GM10266 (cell line): Measurements from ENCODE around the gene MGRN1.

ENCODE experiments used
- DNase-seq: peaks from one replicate; pipeline ENCODE4 v3.0.0; 2012; ENCODE audit errors: extremely low spot score
- TF ChIP-seq, protein P1 (sequence below): IDR thresholded peaks from 2 replicates; pipeline ENCODE4 v1.5.1; 2012; ENCODE audit warnings: mild to moderate bottlenecking, low read depth; ENCODE audit not compliant: control insufficient read depth, insufficient read depth; ENCODE audit errors: missing control alignments

The MGRN1 gene

DNA sequence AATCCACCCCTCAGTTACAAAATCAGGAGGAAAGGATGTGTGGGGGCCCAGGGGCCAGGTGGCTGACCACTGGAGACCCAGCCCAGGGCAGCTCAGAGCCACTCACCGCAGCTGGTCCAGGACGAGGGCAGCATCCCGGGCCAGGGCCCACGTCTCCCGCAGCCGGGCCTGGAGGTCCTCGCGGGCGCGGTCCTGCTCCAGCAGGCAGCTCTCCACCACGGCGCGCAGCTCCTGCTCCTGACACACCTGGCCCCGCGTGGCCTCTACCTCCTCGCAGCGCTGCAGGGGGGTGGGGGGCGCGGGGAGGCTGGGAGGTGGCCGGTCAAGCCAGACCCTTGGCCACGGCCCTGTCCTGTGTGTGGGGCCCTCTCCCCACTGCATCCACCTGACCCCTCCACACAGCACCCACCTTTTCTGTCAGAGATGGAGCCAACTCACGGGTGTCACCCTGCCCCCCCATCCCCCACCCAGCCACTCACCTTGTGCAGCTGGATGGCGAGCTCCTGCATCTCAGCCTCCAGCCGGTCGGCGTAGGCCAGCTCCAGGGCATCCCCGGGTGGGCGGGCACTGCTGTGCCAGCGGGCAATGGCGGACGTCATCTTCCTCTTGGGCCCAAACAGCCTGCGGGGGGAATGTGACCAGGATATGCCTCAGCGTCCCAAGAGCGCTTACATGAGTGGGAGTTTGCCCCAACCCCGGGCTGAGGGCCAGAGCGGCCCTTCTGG lies 73.9 kb downstream of the MGRN1 start:
- DNase-seq, result no peak

DNA sequence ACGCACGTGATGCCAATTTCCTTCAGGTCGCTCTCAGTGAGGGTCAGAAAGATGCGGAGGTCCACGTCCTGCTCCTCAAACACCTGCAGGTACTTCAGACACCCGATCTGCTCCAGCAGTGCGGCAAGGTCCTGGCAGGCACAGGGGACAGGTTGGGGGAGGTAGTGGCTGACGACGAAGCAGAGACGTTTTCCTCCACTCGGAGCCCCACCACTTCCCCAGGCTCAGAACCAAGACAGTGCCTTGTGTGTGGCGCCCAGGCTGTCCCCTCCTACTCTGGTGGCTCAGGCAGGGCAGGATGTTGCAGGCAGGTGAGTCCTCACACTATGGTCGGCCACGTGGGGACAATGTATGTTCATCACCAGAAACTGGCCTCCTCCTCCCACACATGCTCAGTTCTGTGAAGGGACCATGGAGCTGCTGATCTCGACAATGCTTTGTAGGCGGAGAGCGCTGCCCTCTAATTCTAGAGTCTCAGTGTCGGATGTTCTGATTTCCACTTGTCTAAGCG lies 74.5 kb downstream of the MGRN1 start:
- no peak for DNase-seq
- TF ChIP-seq, protein P1, sequence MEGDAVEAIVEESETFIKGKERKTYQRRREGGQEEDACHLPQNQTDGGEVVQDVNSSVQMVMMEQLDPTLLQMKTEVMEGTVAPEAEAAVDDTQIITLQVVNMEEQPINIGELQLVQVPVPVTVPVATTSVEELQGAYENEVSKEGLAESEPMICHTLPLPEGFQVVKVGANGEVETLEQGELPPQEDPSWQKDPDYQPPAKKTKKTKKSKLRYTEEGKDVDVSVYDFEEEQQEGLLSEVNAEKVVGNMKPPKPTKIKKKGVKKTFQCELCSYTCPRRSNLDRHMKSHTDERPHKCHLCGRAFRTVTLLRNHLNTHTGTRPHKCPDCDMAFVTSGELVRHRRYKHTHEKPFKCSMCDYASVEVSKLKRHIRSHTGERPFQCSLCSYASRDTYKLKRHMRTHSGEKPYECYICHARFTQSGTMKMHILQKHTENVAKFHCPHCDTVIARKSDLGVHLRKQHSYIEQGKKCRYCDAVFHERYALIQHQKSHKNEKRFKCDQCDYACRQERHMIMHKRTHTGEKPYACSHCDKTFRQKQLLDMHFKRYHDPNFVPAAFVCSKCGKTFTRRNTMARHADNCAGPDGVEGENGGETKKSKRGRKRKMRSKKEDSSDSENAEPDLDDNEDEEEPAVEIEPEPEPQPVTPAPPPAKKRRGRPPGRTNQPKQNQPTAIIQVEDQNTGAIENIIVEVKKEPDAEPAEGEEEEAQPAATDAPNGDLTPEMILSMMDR, result no peak

More for the DNA sequence above, 73.9 kb downstream of the MGRN1 start:
- TF ChIP-seq, protein P1, result no peak

DNA sequence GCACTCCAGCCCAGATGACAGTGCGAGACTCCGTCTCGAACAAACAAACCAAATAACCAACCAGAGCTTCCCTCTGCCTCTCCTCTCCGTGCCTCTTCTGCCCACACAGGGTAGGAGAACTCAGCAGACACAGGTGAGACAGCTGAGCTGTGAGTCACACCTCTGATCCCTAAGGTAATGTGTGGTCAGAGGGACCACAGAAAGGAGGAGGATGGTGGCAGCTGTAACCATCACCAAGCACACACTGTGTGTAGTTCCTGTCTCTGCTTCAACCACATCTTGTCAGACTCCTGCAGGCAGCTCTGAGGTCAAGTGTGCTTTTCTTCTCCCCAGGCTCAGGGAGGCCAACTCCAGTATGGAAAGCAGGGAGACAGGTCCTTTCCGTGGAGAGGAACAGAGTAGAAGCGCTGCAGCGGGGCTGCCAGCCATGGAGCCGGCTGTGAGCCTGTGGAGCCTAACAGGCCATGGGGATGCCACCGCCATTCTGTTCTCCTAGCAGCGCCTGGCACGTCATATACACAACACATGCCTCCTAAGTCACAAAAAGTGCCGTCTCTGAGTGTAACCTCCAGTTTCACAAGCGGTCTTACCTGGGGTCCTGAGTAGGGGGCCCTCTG lies 75.9 kb downstream of the MGRN1 start:
- TF ChIP-seq, protein P1, result no peak
- no peak for DNase-seq

DNA sequence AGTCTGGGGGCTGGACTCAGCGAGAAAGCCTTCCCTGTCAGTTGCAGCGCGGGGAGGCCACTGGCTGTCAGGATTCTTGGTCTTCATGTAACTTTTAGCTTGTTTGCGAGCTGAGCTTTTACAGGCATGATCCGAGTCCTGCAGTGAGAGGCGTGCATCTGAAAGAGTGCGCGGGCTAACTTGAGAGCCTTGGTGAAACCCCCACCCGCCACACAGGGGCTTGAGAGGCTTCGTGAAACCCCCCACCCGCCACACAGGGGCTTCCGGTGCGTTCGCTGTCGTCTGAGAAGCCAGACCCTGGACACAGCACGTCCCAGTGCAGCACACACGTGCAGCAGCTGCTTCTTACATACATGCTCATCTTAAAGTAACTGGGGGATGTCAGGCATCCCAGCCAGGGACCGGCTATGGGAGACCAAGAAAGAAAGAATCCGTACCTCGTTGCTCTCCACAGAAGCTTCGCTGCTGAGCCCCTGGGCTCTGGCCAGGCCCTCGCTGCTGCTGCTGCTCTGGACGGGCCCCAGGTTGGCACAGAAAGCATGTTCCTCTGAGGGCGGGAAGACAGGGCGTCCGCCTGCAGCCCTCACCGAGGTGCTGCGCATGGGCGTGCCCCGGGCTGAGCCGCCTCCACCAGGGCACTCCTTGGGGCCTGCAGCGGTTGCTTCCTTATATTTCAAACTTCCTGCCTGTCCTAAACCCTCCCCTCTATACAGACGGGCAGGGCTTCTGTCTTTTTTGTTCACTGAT lies 76.5 kb downstream of the MGRN1 start:
- DNase-seq, result no peak
- TF ChIP-seq, protein P1, result no peak

DNA sequence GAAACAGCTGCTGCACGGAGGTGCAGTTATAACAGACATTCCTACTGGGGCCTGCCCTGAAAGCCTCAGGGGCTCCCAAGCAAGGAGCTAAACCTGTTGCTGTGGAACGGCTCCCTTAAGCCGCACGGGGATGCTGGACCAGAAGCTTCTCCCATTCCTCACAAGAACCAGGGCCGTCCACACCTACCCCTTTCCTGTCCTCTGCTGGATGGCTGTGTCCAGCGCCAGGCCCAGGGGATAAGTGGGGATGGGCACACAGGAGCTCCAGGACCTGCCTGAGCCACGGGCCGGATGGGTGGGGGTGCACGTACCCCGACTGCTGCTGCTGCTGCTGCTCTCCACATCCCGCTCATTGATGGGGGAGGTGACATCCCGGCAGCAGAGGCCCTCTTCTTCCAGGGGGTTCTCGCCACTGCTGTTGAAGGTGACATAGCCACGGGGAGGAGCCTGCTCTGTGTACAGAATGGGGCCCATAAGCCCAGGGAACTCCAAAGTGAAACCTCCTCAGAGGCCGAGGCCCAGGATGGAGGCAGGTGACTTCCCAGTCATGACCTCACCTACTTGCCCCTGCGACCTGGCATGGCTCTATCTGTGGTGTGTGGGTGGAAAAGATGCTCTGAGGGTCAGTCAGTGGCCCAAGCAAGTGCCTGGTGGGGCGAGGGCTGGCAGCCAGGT lies 77.3 kb downstream of the MGRN1 start:
- no peak for DNase-seq

DNA sequence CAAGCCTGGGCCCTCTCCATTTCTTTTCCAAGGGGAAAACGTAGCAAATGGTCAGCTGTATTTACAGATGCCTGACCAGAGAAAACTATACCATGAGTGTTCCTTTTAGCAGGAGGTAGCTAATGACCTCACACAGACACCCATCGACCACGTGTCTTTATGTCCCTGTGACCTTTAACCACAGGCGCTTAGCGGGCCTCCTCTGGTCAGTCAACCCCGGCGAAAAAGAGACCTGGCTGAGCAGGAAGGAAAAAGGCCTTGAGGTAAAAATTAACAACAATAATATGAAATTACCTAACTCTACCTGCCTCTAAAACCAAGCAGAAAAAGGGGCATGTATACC lies 77.8 kb downstream of the MGRN1 start:
- TF ChIP-seq, protein P1, result no peak
- no peak for DNase-seq

More for the DNA sequence above, 77.3 kb downstream of the MGRN1 start:
- TF ChIP-seq, protein P1, result no peak
